Esophagus squamous epithelium (tissue), 5 donors: Measurements from ENCODE around the gene CAMTA1. TPM values are rescaled to one million over a fixed set of nuclear protein-coding genes. Genes with fewer than 3 reads are reported as not detected.

ENCODE experiments used
- DNase-seq: peaks from one replicate; lab custom pipeline; 2025; lab: John Stamatoyannopoulos, UW
- H3K27ac ChIP-seq, 4 donors: fragments of 200-600 bp; sonication (generic); one replicate each; pipeline ENCODE4 v1.5.1; 2016 to 2019; ENCODE audit warnings: mild to moderate bottlenecking in 1 of 4
- H3K27me3 ChIP-seq, 4 donors: fragments of 200-600 bp; sonication (generic); 1 replicate in 3 of 4; 2 replicates in 1 of 4; pipeline versions ENCODE4 v1.5.1 to v1.6.0; 2017 to 2021; ENCODE audit warnings: antibody characterized with exemption in 1 of 4
- H3K36me3 ChIP-seq, 3 donors: fragments of 200-600 bp; sonication (generic); one replicate each; pipeline ENCODE4 v1.5.1; 2016 to 2019
- H3K4me1 ChIP-seq, 3 donors: fragments of 200-600 bp; sonication (generic); one replicate each; pipeline ENCODE4 v1.5.1; 2017 to 2019
- H3K4me3 ChIP-seq, 4 donors: fragments of 200-600 bp; sonication (generic); 1 replicate in 3 of 4; 2 replicates in 1 of 4; pipeline ENCODE4 v1.5.1; 2016 to 2019; ENCODE audit warnings: mild to moderate bottlenecking in 2 of 4, moderate library complexity in 1 of 4
- H3K9me3 ChIP-seq, 3 donors: fragments of 200-600 bp; sonication (generic); one replicate each; pipeline ENCODE4 v1.5.1; 2016 to 2019
- CTCF ChIP-seq, 6 experiments: fragments of 450-650 bp in 4 of 6; fragments of 200-600 bp in 2 of 6; sonication (generic) in 2 of 6; IDR thresholded peaks; one replicate each; pipeline ENCODE4 v1.5.1; 2016 to 2019; ENCODE audit warnings: antibody characterized with exemption in 6 of 6, mild to moderate bottlenecking in 4 of 6, moderate library complexity in 4 of 6
- POLR2A ChIP-seq, 4 donors: fragments of 450-650 bp; IDR thresholded peaks; one replicate each; pipeline ENCODE4 v1.6.1; 2017; ENCODE audit warnings: antibody characterized with exemption in 4 of 4, mild to moderate bottlenecking in 4 of 4, moderate library complexity in 3 of 4
- WGBS, 2 donors: methylation state at CpG; one replicate each; pipeline ENCODE4 v1.1.5; 2018; 5-methylcytosine and 5-hydroxymethylcytosine counted together
- intact Hi-C: fragments of 100-400 bp; cut with DNase I; formaldehyde crosslinking; loops from one replicate; pipeline ENCODE4 v1.15.0; 2022
- total RNA-seq, 4 donors: library from RNA; depleted of rRNA; stranded (reverse); fragments of >200 nt; gene quantifications; one replicate each; pipeline ENCODE4 v1.1.0, GENCODE V29; 2016
- donor health status: DM: yes; HTN: yes; CAD: no.

CAMTA1 gene
- total RNA-seq, 4 donors from 2014 or later: 31.3 to 77.4 (median 45.9) TPM

GRCh38 chr1:7315316-7315715 lies 530.1 kb downstream of the CAMTA1 start:
- Histone ChIP-seq H3K27me3 (peaks cover 0 to 12% (median 0%) of the 10 kb centered on the region in 4 donors), H3K27ac (no peak overlapping the region), H3K36me3 (no peaks in the 10 kb centered on the region), H3K9me3 (no peaks in the 10 kb centered on the region), H3K4me3 (no peak overlapping the region), H3K4me1 (no peaks in the 10 kb centered on the region)
- DNase-seq: no peak
- TF ChIP-seq POLR2A (IDR thresholded peaks at IDR 0.05): no peak
- TF ChIP-seq CTCF (IDR thresholded peaks at IDR 0.05): no peak
- 77 to 81% methylated on average over 4 of the region's 4 CpGs for WGBS, 2 donors
- intact Hi-C loops: no loop called here

- intact Hi-C loops: no loop called here
- H3K27me3 ChIP-seq: peaks cover 0 to 12% (median 0%) of the 10 kb centered on the region in 4 donors
- H3K9me3 ChIP-seq: no peaks in the 10 kb centered on the region
- no peaks in the 10 kb centered on the region for H3K4me1 ChIP-seq
- no peak for DNase-seq
- no peak overlapping the region for H3K27ac ChIP-seq
- TF ChIP-seq CTCF (IDR thresholded peaks at IDR 0.05) (no peak), POLR2A (IDR thresholded peaks at IDR 0.05) (no peak)
- H3K4me3 ChIP-seq: no peak overlapping the region
- WGBS, 2 donors: 90 to 93% methylated on average over 6 of the region's 6 CpGs
- no peaks in the 10 kb centered on the region for H3K36me3 ChIP-seq
Measured at GRCh38 chr1:7315946-7316345, 530.7 kb downstream of the CAMTA1 start.

GRCh38 chr1:7317888-7318287 lies 532.6 kb downstream of the CAMTA1 start:
- no peak overlapping the region for H3K4me3 ChIP-seq
- TF ChIP-seq POLR2A (IDR thresholded peaks at IDR 0.05) (no peak), CTCF (IDR thresholded peaks at IDR 0.05) (no peak)
- 40 to 41% methylated on average over 2 of the region's 2 CpGs for WGBS, 2 donors
- no peaks in the 10 kb centered on the region for H3K9me3 ChIP-seq
- H3K27me3 ChIP-seq: peaks cover 0 to 12% (median 0%) of the 10 kb centered on the region in 4 donors
- no peaks in the 10 kb centered on the region for H3K36me3 ChIP-seq
- no peak overlapping the region for H3K27ac ChIP-seq
- intact Hi-C loops: no loop called here
- DNase-seq: no peak
- H3K4me1 ChIP-seq: no peaks in the 10 kb centered on the region

GRCh38 chr1:7319196-7319595 lies 533.9 kb downstream of the CAMTA1 start:
- TF ChIP-seq CTCF (IDR thresholded peaks at IDR 0.05): no peak
- TF ChIP-seq POLR2A (IDR thresholded peaks at IDR 0.05): no peak
- Histone ChIP-seq H3K9me3 (no peaks in the 10 kb centered on the region), H3K27ac (no peak overlapping the region), H3K4me1 (no peaks in the 10 kb centered on the region), H3K36me3 (no peaks in the 10 kb centered on the region), H3K27me3 (peaks cover 0 to 2% (median 0%) of the 10 kb centered on the region in 4 donors), H3K4me3 (no peak overlapping the region)
- intact Hi-C loops: no loop called here
- DNase-seq: no peak
- WGBS, 2 donors: 85 to 95% methylated on average over 5 of the region's 5 CpGs

- no peaks in the 10 kb centered on the region for H3K36me3 ChIP-seq
- intact Hi-C loops: no loop called here
- H3K4me1 ChIP-seq: no peaks in the 10 kb centered on the region
- TF ChIP-seq CTCF (IDR thresholded peaks at IDR 0.05) (no peak), POLR2A (IDR thresholded peaks at IDR 0.05) (no peak)
- H3K27ac ChIP-seq: no peak overlapping the region
- no peaks in the 10 kb centered on the region for H3K9me3 ChIP-seq
- no peak overlapping the region for H3K4me3 ChIP-seq
- DNase-seq: no peak
- H3K27me3 ChIP-seq: no peaks in the 10 kb centered on the region
Measured at GRCh38 chr1:7320661-7321060, 535.4 kb downstream of the CAMTA1 start.
